MM.1S (cell line): ENCODE data around the gene COPZ1.

Experiments used
- DNase-seq: peaks from one replicate; pipeline ENCODE4 v3.0.0-alpha.2; 2015
- H2AFZ ChIP-seq: fragments of 300-600 bp; sonication (generic); 2 replicates; pipeline ENCODE4 v1.6.0; 2016; ENCODE audit warnings: antibody characterized with exemption, low read length
- H3F3A ChIP-seq: fragments of 300-600 bp; sonication (generic); 2 replicates; pipeline ENCODE4 v1.6.1; 2016; ENCODE audit warnings: mild to moderate bottlenecking, antibody characterized with exemption, low read length, moderate library complexity, mixed read lengths; ENCODE audit not compliant: insufficient read depth
- H3K27ac ChIP-seq: fragments of 300-600 bp; sonication (generic); 2 replicates; pipeline ENCODE4 v1.5.1; 2016; ENCODE audit warnings: mild to moderate bottlenecking, low read length
- H3K27me3 ChIP-seq: fragments of 300-600 bp; sonication (generic); replicated peaks from 2 replicates; pipeline ENCODE4 v1.6.0; 2016; ENCODE audit warnings: low read length; ENCODE audit not compliant: insufficient read depth
- H3K36me3 ChIP-seq: fragments of 300-600 bp; sonication (generic); replicated peaks from 2 replicates; pipeline ENCODE4 v1.6.1; 2016; ENCODE audit warnings: mild to moderate bottlenecking, low read length, mixed read lengths; ENCODE audit not compliant: insufficient read depth
- H3K4me1 ChIP-seq: fragments of 300-600 bp; sonication (generic); 2 replicates; pipeline ENCODE4 v1.6.1; 2016; ENCODE audit warnings: low read length, mixed read lengths
- H3K4me2 ChIP-seq: fragments of 300-600 bp; sonication (generic); 2 replicates; pipeline ENCODE4 v1.6.0; 2016; ENCODE audit warnings: low read depth, low read length
- H3K4me3 ChIP-seq: fragments of 300-600 bp; sonication (generic); 2 replicates; pipeline ENCODE4 v1.5.1; 2016; ENCODE audit warnings: low read length, mixed read lengths
- H3K79me2 ChIP-seq: fragments of 300-600 bp; sonication (generic); 2 replicates; pipeline ENCODE4 v1.6.1; 2016; ENCODE audit warnings: mixed run types, low read length, mixed read lengths
- H3K9ac ChIP-seq: fragments of 300-600 bp; sonication (generic); 2 replicates; pipeline ENCODE4 v1.6.1; 2016; ENCODE audit warnings: low read length, mixed read lengths
- H3K9me2 ChIP-seq: fragments of 300-600 bp; sonication (generic); replicated peaks from 2 replicates; pipeline ENCODE4 v1.6.1; 2016; ENCODE audit warnings: mild to moderate bottlenecking, low read length, mixed read lengths; ENCODE audit not compliant: insufficient read depth
- H3K9me3 ChIP-seq: fragments of 300-600 bp; sonication (generic); replicated peaks from 2 replicates; pipeline ENCODE4 v1.6.1; 2016; ENCODE audit warnings: mild to moderate bottlenecking, low read length, mixed read lengths; ENCODE audit not compliant: insufficient read depth
- H4K20me1 ChIP-seq: fragments of 300-600 bp; sonication (generic); 2 replicates; pipeline ENCODE4 v1.6.1; 2016; ENCODE audit warnings: mild to moderate bottlenecking, low read length, moderate library complexity, mixed read lengths; ENCODE audit not compliant: insufficient read depth
- EZH2 ChIP-seq: fragments of 300-600 bp; sonication (generic); optimal IDR thresholded peaks from 2 replicates; pipeline ENCODE3; 2017; ENCODE audit warnings: low read depth, mild to moderate bottlenecking, antibody characterized with exemption, low read length, mixed read lengths
- EZH2phosphoT487 ChIP-seq: fragments of 300-600 bp; sonication (generic); IDR thresholded peaks from 2 replicates; pipeline ENCODE4 v1.6.1; 2018; ENCODE audit warnings: antibody characterized with exemption, low read length
- TF ChIP-seq, protein P1 (sequence below): fragments of 300-600 bp; sonication (generic); IDR thresholded peaks from 2 replicates; pipeline ENCODE4 v1.5.1; 2016; ENCODE audit warnings: antibody characterized with exemption, low read length, mixed read lengths

The COPZ1 gene

DNA sequence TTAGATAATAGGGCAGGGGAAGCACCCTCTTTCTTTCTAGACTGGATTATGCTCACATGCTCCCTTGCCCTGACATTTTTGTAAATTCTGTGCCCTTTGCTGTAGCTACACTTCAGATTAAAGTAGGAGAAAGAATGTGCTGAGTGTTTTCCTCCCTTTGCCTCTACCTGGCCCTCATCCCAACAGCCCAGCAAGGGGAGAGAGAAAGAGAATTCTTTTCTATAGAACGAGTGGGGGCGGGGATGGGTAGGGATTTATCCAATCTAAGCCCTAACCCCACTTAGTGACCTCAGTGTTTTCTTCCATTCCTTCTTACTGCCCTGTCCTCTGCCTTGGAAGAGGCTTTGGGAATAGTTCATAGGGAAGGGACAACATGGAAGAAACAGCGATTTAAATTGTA lies 25.8 kb downstream of the COPZ1 start:
- no peaks in the 10 kb centered on the region for H3K9me3 ChIP-seq
- H3K79me2 ChIP-seq, result no peaks in the 10 kb centered on the region
- no peaks in the 10 kb centered on the region for H3K27me3 ChIP-seq
- DNase-seq, result no peak
- H3K9ac ChIP-seq, result no peak overlapping the region
- H3F3A ChIP-seq, result no peaks in the 10 kb centered on the region
- H3K9me2 ChIP-seq, result no peaks in the 10 kb centered on the region
- no peak overlapping the region for H3K27ac ChIP-seq
- H3K4me3 ChIP-seq, result no peak overlapping the region
- H4K20me1 ChIP-seq, result no peaks in the 10 kb centered on the region
- no peak overlapping the region for H3K4me2 ChIP-seq
- 0 out of 2 replicates have a peak, but pooled peaks cover 3% of the 10 kb centered on the region for H3K36me3 ChIP-seq
- no peaks in the 10 kb centered on the region for H3K4me1 ChIP-seq
- TF ChIP-seq, protein P1, sequence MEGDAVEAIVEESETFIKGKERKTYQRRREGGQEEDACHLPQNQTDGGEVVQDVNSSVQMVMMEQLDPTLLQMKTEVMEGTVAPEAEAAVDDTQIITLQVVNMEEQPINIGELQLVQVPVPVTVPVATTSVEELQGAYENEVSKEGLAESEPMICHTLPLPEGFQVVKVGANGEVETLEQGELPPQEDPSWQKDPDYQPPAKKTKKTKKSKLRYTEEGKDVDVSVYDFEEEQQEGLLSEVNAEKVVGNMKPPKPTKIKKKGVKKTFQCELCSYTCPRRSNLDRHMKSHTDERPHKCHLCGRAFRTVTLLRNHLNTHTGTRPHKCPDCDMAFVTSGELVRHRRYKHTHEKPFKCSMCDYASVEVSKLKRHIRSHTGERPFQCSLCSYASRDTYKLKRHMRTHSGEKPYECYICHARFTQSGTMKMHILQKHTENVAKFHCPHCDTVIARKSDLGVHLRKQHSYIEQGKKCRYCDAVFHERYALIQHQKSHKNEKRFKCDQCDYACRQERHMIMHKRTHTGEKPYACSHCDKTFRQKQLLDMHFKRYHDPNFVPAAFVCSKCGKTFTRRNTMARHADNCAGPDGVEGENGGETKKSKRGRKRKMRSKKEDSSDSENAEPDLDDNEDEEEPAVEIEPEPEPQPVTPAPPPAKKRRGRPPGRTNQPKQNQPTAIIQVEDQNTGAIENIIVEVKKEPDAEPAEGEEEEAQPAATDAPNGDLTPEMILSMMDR, result no peak
- no peak for TF ChIP-seq EZH2
- TF ChIP-seq EZH2phosphoT487, result no peak
- no peak overlapping the region for H2AFZ ChIP-seq

DNA sequence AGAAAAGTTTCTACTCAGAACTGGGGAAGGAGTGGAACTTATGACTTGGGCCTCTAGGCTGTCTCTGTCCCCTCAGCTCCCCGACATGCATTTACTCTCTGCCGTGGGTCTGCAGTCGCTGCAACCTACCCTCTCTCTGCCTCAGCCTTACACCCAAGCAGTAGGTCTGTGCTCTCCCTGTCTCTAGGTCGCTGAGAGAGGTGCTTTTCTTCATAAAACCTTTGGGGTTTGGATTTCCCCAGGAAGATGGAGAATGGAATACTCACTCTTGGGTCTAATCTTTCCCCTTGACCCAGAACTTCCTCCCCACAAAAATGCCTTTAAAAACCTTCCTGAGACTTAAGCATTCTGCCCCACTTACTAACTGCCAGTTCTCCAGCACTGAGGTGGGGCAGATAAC lies 26.4 kb downstream of the COPZ1 start:
- no peak overlapping the region for H3K4me2 ChIP-seq
- H3K27ac ChIP-seq, result no peak overlapping the region
- H3K4me1 ChIP-seq, result no peaks in the 10 kb centered on the region
- H3K9me2 ChIP-seq, result no peaks in the 10 kb centered on the region
- no peaks in the 10 kb centered on the region for H3K9me3 ChIP-seq
- H3K79me2 ChIP-seq, result no peaks in the 10 kb centered on the region
- H3K4me3 ChIP-seq, result no peak overlapping the region
- no peaks in the 10 kb centered on the region for H4K20me1 ChIP-seq
- H2AFZ ChIP-seq, result no peak overlapping the region
- no peak for TF ChIP-seq EZH2phosphoT487
- TF ChIP-seq, protein P1, result no peak
- H3K27me3 ChIP-seq, result no peaks in the 10 kb centered on the region
- DNase-seq, result no peak
- H3K36me3 ChIP-seq, result 0 out of 2 replicates have a peak, but pooled peaks cover 3% of the 10 kb centered on the region
- no peak overlapping the region for H3K9ac ChIP-seq
- H3F3A ChIP-seq, result no peaks in the 10 kb centered on the region

DNA sequence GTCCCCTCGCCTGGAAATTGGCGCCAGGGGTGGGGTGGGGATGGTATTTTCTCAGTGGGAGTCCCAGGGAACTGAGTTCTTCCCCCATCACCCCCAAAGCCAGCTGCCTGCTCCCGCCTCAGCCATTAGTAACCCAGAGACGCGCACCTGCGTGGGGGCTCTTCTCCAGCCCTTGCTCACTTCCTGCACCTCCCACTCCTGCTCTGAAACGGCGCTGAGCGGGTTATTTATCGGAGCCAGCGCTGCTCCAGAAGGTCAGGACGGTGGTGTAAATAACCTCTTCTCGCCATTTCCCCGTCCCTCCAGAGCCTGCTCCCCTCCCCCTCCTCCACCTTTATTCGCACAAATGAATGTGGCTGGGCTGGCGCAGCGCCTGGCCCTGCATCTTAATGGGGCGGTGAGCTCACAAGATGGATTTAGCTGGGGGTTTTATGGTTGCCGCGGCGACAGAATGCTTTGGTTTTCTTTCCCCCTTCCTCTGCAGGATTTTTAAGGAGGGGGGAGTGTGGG lies 27.1 kb downstream of the COPZ1 start:
- H3K4me3 ChIP-seq, result no peak overlapping the region
- no peak overlapping the region for H3K27ac ChIP-seq
- no peak overlapping the region for H2AFZ ChIP-seq
- no peaks in the 10 kb centered on the region for H3K4me1 ChIP-seq
- no peaks in the 10 kb centered on the region for H3F3A ChIP-seq
- no peak overlapping the region for H3K4me2 ChIP-seq
- H3K79me2 ChIP-seq, result no peaks in the 10 kb centered on the region
- no peaks in the 10 kb centered on the region for H3K9me2 ChIP-seq
- H4K20me1 ChIP-seq, result no peaks in the 10 kb centered on the region
- 0 out of 2 replicates have a peak, but pooled peaks cover 3% of the 10 kb centered on the region for H3K36me3 ChIP-seq
- H3K9ac ChIP-seq, result no peak overlapping the region
- no peak for DNase-seq
- no peak for TF ChIP-seq EZH2
- TF ChIP-seq, protein P1, result no peak
- no peak for TF ChIP-seq EZH2phosphoT487
- no peaks in the 10 kb centered on the region for H3K27me3 ChIP-seq
- no peaks in the 10 kb centered on the region for H3K9me3 ChIP-seq
